GM23338 (cell line): ENCODE measurements around the gene SLC1A3. TPM values are rescaled to one million over a fixed set of nuclear protein-coding genes. Genes with fewer than 3 reads are reported as not detected.
A peak's percentile ranks its signal among the peaks of the same experiment; 100 is the strongest.

Experiments used
- ATAC-seq: fragments of 200-7000 bp; cut with Tn5 transposase; 3 replicates; pipeline ENCODE4 v1.9.1; 2020
- DNase-seq: peaks from one replicate; pipeline ENCODE4 v3.0.0-alpha.2; 2015; ENCODE audit warnings: low spot score
- H2AFZ ChIP-seq: fragments of 200-600 bp; sonication (generic); 2 replicates; pipeline ENCODE4 v1.8.0; 2016; ENCODE audit warnings: antibody characterized with exemption, mild to moderate bottlenecking, moderate library complexity
- H3F3A ChIP-seq: fragments of 200-600 bp; sonication (generic); replicated peaks from 2 replicates; pipeline ENCODE4 v1.8.0; 2017; ENCODE audit warnings: antibody characterized with exemption, mixed run types, low read depth
- H3K27ac ChIP-seq: fragments of 200-600 bp; sonication (generic); 2 replicates; pipeline ENCODE4 v1.6.1; 2016; ENCODE audit warnings: low read depth
- H3K27me3 ChIP-seq: fragments of 200-600 bp; sonication (generic); 2 replicates; pipeline ENCODE4 v1.8.0; 2016; ENCODE audit warnings: mild to moderate bottlenecking, mixed run types, moderate library complexity; ENCODE audit not compliant: insufficient read depth
- H3K36me3 ChIP-seq: fragments of 200-600 bp; sonication (generic); 2 replicates; pipeline ENCODE4 v1.8.0; 2016; ENCODE audit warnings: mild to moderate bottlenecking; ENCODE audit not compliant: insufficient read depth
- H3K4me1 ChIP-seq: fragments of 200-600 bp; sonication (generic); 2 replicates; pipeline ENCODE4 v1.8.0; 2016; ENCODE audit warnings: mild to moderate bottlenecking, moderate library complexity; ENCODE audit not compliant: insufficient read depth
- H3K4me2 ChIP-seq: fragments of 200-600 bp; sonication (generic); 2 replicates; pipeline ENCODE4 v1.7.1; 2017; ENCODE audit warnings: mixed run types
- H3K4me3 ChIP-seq: fragments of 200-600 bp; sonication (generic); 2 replicates; pipeline ENCODE4 v1.6.1; 2016; ENCODE audit warnings: mixed run types
- H3K79me2 ChIP-seq: fragments of 200-600 bp; sonication (generic); replicated peaks from 2 replicates; pipeline ENCODE4 v1.8.0; 2017; ENCODE audit warnings: mild to moderate bottlenecking; ENCODE audit not compliant: insufficient read depth
- H3K9me2 ChIP-seq: fragments of 200-600 bp; sonication (generic); 2 replicates; pipeline ENCODE4 v1.8.0; 2017; ENCODE audit not compliant: insufficient read depth
- H4K20me1 ChIP-seq: fragments of 200-600 bp; sonication (generic); replicated peaks from 2 replicates; pipeline ENCODE4 v1.8.0; 2017; ENCODE audit warnings: mild to moderate bottlenecking; ENCODE audit not compliant: insufficient read depth
- H3K27ac Mint-ChIP-seq: 2 replicates; pipeline ENCODE4 v1.8.0; 2020; ENCODE audit warnings: inconsistent platforms, mild to moderate bottlenecking, moderate library complexity, mixed read lengths
- H3K27me3 Mint-ChIP-seq: 3 replicates; pipeline ENCODE4 v1.8.0; 2022; ENCODE audit warnings: low read depth, mild to moderate bottlenecking, moderate library complexity, mixed read lengths, inconsistent platforms; ENCODE audit not compliant: insufficient read depth, poor library complexity
- H3K36me3 Mint-ChIP-seq: 3 replicates; pipeline ENCODE4 v1.8.0; 2021; ENCODE audit warnings: low read depth, mild to moderate bottlenecking, inconsistent platforms, moderate library complexity, mixed read lengths
- H3K4me1 Mint-ChIP-seq: 3 replicates; pipeline ENCODE4 v1.8.0; 2020; ENCODE audit warnings: mild to moderate bottlenecking, inconsistent platforms, mixed read lengths
- H3K4me3 Mint-ChIP-seq: 3 replicates; pipeline ENCODE4 v1.8.0; 2021; ENCODE audit warnings: moderate library complexity, mild to moderate bottlenecking, inconsistent platforms, mixed read lengths
- H3K9me3 Mint-ChIP-seq: 3 replicates; pipeline ENCODE4 v1.8.0; 2020; ENCODE audit warnings: moderate library complexity, mild to moderate bottlenecking, inconsistent platforms, mixed read lengths
- NANOG ChIP-seq: IDR thresholded peaks from 2 replicates; pipeline ENCODE4 v1.6.1; 2016; ENCODE audit warnings: antibody characterized with exemption, borderline replicate concordance
- REST ChIP-seq: IDR thresholded peaks from one replicate; pipeline ENCODE4 v1.6.1; 2018; ENCODE audit warnings: antibody characterized with exemption; ENCODE audit not compliant: unreplicated experiment
- STAT1 ChIP-seq: IDR thresholded peaks from one replicate; pipeline ENCODE4 v1.6.1; 2016; ENCODE audit warnings: antibody characterized with exemption; ENCODE audit not compliant: unreplicated experiment
- ZNF462 ChIP-seq: fragments of 250-450 bp; sonication (Bioruptor Pico); IDR thresholded peaks from 2 replicates; pipeline ENCODE4 v1.5.0; 2020; ENCODE audit warnings: mild to moderate bottlenecking, moderate library complexity
- polyA plus RNA-seq: library from polyadenylated mRNA; unstranded; fragments of >200 nt; fragmentation: Nextera tagmentation; extraction: Ambion mirVana; gene quantifications from 2 replicates; pipeline ENCODE4 v1.2.1, GENCODE V29; 2016
- total RNA-seq: library from RNA; depleted of rRNA; stranded (reverse); fragments of >200 nt; shearing (Covaris generic); gene quantifications from 2 replicates; pipeline ENCODE4 v1.2.3, GENCODE V29; 2014

The SLC1A3 gene
- total and polyA plus RNA-seq, 2 experiments from 2014 or later = 29.0 to 40.7 TPM

GRCh38 chr5:36724467-36725332, 118.3 kb downstream of the SLC1A3 start (continued):
- TF ChIP-seq ZNF462 = no peak
- TF ChIP-seq NANOG = no peak

GRCh38 chr5:36726317-36726716, 119.9 kb downstream of the SLC1A3 start:
- no peaks in the 10 kb centered on the region for H3K27me3 ChIP-seq
- H3K27ac ChIP-seq = no peak overlapping the region
- H3K4me3 Mint-ChIP-seq = no peak overlapping the region
- H3K4me1 ChIP-seq = no peaks in the 10 kb centered on the region; the same call in 1 of the 2 replicates
- no peaks in the 10 kb centered on the region for H3K36me3 Mint-ChIP-seq
- H3K79me2 ChIP-seq = no peaks in the 10 kb centered on the region
- H3K27me3 Mint-ChIP-seq = peaks cover 2% of the 10 kb centered on the region
- no peaks in the 10 kb centered on the region for H3K9me3 Mint-ChIP-seq
- H3K4me3 ChIP-seq = no peak overlapping the region
- peaks cover 10% of the 10 kb centered on the region for H3K4me1 Mint-ChIP-seq
- no peak overlapping the region for H3K4me2 ChIP-seq
- no peaks in the 10 kb centered on the region for H4K20me1 ChIP-seq
- H3K27ac Mint-ChIP-seq = no peak overlapping the region
- no peak for TF ChIP-seq REST
- no peak for TF ChIP-seq STAT1
- no peak for TF ChIP-seq ZNF462
- ATAC-seq (no peak), DNase-seq (no peak)
- H3F3A ChIP-seq = no peaks in the 10 kb centered on the region
- peaks cover 5% of the 10 kb centered on the region; the same call in 1 of the 2 replicates for H3K9me2 ChIP-seq
- peak overlapping the region; percentile 39; the same call in 1 of the 2 replicates for H2AFZ ChIP-seq
- H3K36me3 ChIP-seq = no peaks in the 10 kb centered on the region
